Activated CD4-positive, alpha-beta memory T cell treated with anti-CD3 and anti-CD28 coated beads, Interleukin-2, amount 10 ng/mL, durations not matched to agents 7 days and 5 days (primary cell): ENCODE data around the gene CELF2. TPM values are rescaled to one million over a fixed set of nuclear protein-coding genes. Genes with fewer than 3 reads are reported as not detected.

Source experiments
- CTCF ChIA-PET: fragments of 350-600 bp; sonication (Branson Sonifier 250); formaldehyde crosslinking; loops from one replicate; lab custom pipeline; 2021; ENCODE audit warnings: antibody characterized with exemption, inconsistent platforms; lab: Charles Lee
- POLR2A ChIA-PET: fragments of 350-600 bp; sonication (Branson Sonifier 250); formaldehyde crosslinking; loops from one replicate; lab custom pipeline; 2021; ENCODE audit warnings: antibody characterized with exemption; lab: Charles Lee
- DNase-seq: peaks from one replicate; pipeline ENCODE4 v3.0.0-alpha.2; 2020
- H3K27ac Mint-ChIP-seq: one replicate; pipeline ENCODE4 v1.8.0; 2021; ENCODE audit warnings: mild to moderate bottlenecking, mixed read lengths
- H3K27me3 Mint-ChIP-seq: one replicate; pipeline ENCODE4 v1.8.0; 2021; ENCODE audit warnings: mixed read lengths
- H3K36me3 Mint-ChIP-seq: one replicate; pipeline ENCODE4 v1.8.0; 2021; ENCODE audit warnings: low read depth, mixed read lengths
- H3K4me1 Mint-ChIP-seq: one replicate; pipeline ENCODE4 v1.8.0; 2021; ENCODE audit warnings: mixed read lengths
- H3K4me3 Mint-ChIP-seq: one replicate; pipeline ENCODE4 v1.8.0; 2021; ENCODE audit warnings: mild to moderate bottlenecking, mixed read lengths
- H3K9me3 Mint-ChIP-seq: one replicate; pipeline ENCODE4 v1.8.0; 2021; ENCODE audit warnings: mixed read lengths
- total RNA-seq, 2 experiments: library from RNA; stranded (reverse); gene quantifications; one replicate each; pipeline ENCODE4 v1.2.3, GENCODE V29; 2021

The CELF2 gene
- total RNA-seq, 2 experiments from 2014 or later = 209 to 213 TPM

DNA sequence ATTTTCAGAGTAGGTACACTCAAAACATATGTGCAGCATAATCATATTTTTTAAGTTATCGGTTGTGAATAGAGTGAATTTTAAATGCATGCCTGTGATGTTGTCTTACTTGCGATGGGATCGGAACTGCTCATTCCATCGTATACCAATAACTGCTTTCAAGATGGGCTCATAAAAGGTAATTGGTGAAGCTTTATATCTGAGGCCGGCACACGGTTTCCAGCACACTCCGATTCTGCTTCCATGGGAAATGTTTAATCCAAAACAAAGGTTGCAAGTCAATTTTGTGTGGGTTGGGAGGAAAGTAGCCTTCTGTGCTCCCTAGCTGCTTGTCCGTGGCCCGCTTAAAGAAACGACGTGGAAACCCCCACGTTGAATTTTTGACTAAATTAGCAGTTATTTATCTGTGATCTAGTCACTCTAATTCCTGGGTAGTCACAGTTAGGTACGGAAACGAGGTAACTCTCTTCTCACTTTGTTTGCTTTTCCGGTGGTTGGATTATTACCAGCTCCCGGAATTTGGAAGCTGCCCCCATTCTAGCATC, 10.1 kb upstream of the CELF2 start:
- H3K27ac Mint-ChIP-seq = no peak overlapping the region
- POLR2A ChIA-PET = no interaction called here
- H3K27me3 Mint-ChIP-seq = peaks cover 73% of the 10 kb centered on the region
- no peak overlapping the region for H3K4me3 Mint-ChIP-seq
- CTCF ChIA-PET = no interaction called here
- H3K36me3 Mint-ChIP-seq = no peaks in the 10 kb centered on the region
- H3K4me1 Mint-ChIP-seq = peaks cover 12% of the 10 kb centered on the region
- DNase-seq = no peak
- no peaks in the 10 kb centered on the region for H3K9me3 Mint-ChIP-seq

DNA sequence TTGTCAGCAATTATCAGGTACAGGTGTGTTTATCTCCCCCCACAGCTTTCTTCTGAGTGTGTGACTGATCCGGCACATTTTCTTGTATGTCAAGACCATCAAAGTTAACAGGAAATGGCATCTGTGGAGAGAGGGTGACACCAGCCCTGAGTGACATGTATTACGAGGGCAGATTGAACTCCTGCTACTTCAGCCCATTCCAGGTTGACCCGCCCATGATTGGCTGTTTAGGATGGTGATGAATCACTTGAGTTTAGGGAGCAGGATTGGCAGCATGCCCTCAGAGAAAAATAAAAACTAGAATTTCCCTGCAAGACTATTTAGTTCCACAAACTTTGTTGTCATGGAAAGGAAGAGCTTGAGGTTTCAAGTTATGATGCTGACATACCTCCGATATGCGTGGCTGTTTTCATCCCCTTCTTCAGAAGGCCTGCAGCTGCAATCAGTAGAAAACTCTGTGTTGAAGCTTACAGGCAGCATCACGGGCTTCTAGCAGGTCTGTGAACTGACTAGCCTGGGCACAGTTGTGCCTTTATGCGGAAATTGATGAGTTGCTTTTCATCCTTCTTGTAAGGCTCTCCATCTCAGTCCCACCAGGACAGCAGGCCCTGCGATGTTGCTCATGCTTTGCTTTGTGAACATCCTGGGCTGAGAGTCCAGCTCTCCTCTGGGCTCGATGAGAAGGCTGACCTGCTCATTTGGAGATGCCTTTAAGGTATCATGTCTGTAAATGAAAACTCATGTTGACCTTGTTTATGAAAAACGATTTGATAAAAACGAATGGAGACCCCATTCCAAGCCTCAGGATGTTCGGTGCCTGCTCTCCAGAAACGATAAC, 8.0 kb upstream of the CELF2 start:
- POLR2A ChIA-PET = interaction anchor here (0.7 kb wide), 1 partner anchor 8 kb away, joined by 3 read pairs; the partner anchor contains the start of gene CELF2
- no peaks in the 10 kb centered on the region for H3K36me3 Mint-ChIP-seq

DNA sequence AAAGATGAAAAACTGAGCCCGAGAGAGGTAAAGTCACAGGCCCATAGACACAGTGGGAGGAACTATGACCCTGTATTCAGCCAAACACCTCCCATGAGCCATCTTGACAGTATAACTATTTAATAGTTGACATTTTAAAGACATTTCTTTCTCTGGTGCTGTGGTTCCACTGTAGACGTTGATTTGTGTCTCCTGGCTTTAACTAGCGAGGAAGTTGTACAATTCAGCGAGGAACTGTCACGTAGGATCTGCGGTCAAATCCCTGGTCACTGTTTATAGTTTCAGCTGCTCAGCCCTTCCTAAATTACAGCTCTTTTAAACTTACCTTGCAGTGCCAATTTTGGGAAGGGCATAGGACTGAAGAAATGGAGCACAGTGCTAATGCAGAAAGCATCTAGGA, 7.1 kb upstream of the CELF2 start:
- no peak overlapping the region for H3K27ac Mint-ChIP-seq
- no peaks in the 10 kb centered on the region for H3K9me3 Mint-ChIP-seq
- POLR2A ChIA-PET = no interaction called here
- H3K27me3 Mint-ChIP-seq = peaks cover 86% of the 10 kb centered on the region
- no peaks in the 10 kb centered on the region for H3K36me3 Mint-ChIP-seq
- CTCF ChIA-PET = no interaction called here
- peaks cover 12% of the 10 kb centered on the region for H3K4me1 Mint-ChIP-seq
- DNase-seq = no peak
- H3K4me3 Mint-ChIP-seq = no peak overlapping the region

More for the DNA sequence above, 8.0 kb upstream of the CELF2 start:
- CTCF ChIA-PET = interaction anchor here (0.5 kb wide), 1 partner anchor 151 kb away, joined by 4 read pairs; no protein-coding TSS in a partner anchor
- Mint-ChIP-seq H3K4me1 (peaks cover 12% of the 10 kb centered on the region), H3K4me3 (no peak overlapping the region), H3K27ac (no peak overlapping the region), H3K9me3 (no peaks in the 10 kb centered on the region), H3K27me3 (peaks cover 84% of the 10 kb centered on the region)
- no peak for DNase-seq

DNA sequence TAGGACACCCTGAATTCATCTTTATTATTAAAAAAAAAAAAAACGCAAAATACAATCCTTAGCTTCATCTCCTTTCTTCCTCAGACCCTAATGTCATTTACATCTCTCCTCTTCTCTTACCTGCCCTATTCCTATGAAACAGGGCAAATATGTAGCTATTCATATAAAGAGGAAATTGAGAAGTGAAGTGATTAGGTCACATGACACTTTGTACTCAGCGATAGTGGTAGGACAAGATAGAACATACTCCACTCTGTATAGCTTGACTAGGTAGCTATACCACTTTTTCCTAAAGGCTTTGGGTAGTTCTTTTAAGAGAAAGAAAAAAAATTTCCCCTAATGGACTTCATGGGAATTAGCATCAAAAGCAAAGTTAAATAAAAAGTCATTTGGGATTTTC, 6.2 kb upstream of the CELF2 start:
- no peak overlapping the region for H3K4me3 Mint-ChIP-seq
- H3K36me3 Mint-ChIP-seq = no peaks in the 10 kb centered on the region
- ChIA-PET CTCF (interaction anchor here (0.6 kb wide), 1 partner anchor 464 kb away, joined by 3 read pairs; no protein-coding TSS in a partner anchor), POLR2A (no interaction called here)
- H3K9me3 Mint-ChIP-seq = no peaks in the 10 kb centered on the region
- peaks cover 12% of the 10 kb centered on the region for H3K4me1 Mint-ChIP-seq
- no peak for DNase-seq
- no peak overlapping the region for H3K27ac Mint-ChIP-seq
- peaks cover 82% of the 10 kb centered on the region for H3K27me3 Mint-ChIP-seq

DNA sequence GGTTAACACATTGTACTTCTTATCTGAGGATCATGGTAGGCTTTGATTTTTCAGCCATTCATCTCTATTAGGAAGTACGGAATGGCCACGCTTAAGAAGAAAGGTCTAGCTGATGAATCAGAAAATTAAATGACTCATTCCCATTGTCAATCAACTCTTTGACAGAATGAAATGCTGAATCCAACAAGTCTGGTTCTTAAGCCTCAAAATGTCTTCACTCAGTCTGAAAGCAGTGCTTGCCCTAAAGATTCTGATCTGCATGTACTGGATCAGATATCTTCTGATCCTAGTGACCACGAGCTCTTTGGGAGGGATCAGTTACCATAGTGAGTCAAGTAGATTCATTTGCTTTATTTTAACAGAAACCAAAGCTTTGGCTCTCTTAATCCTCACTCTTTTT, 5.7 kb upstream of the CELF2 start:
- CTCF ChIA-PET = no interaction called here
- H3K4me1 Mint-ChIP-seq = peaks cover 12% of the 10 kb centered on the region
- H3K9me3 Mint-ChIP-seq = no peaks in the 10 kb centered on the region
- peaks cover 82% of the 10 kb centered on the region for H3K27me3 Mint-ChIP-seq
- POLR2A ChIA-PET = interaction anchor here (1.1 kb wide), 1 partner anchor 64 kb away, joined by 3 read pairs; no protein-coding TSS in a partner anchor
- H3K36me3 Mint-ChIP-seq = no peaks in the 10 kb centered on the region
- H3K4me3 Mint-ChIP-seq = no peak overlapping the region
- DNase-seq = no peak
- no peak overlapping the region for H3K27ac Mint-ChIP-seq

DNA sequence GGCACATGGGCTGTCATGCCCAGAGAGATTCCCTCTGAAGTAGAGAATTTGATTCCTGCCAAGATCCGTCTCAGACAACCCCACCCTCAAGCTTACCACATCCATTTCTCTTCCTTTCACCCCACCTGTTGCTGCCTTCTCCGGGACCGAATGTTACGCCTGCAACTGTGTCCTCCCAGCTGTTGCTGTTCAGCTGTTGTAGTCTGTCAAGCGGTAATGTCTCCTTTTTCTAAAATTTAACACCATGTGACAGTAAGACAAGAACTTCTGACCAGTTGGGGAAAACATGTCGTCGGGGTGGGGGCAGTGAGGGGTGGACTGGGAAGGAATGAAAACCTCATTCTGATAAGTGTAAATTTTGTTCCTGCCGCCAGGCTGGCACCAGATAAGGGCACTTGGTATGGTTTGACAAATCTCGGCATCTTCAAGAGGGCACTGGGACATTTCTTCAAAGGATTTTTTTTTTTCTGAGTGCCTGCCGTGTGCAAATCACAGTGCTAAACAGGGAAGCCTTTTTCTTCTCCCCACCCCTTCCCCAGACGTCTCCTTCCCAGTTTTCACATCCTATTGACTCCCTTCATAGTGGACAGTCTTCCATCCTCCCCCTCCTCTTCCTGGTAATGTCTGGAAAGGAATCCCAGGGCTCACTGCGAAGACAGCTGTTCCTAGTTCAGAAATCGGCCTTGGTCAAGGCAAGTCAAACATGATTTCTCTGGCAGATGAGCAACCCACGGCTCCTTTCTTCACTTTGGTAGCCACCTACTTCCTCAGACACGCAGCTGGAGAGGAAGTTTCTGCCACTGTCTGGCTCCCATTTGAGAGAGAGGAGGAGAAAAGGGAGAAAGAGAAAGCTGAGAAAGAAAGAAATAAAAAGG, 5.0 kb upstream of the CELF2 start:
- Mint-ChIP-seq H3K9me3 (no peaks in the 10 kb centered on the region), H3K4me3 (no peak overlapping the region), H3K4me1 (peaks cover 17% of the 10 kb centered on the region), H3K27me3 (peaks cover 83% of the 10 kb centered on the region), H3K27ac (no peak overlapping the region), H3K36me3 (no peaks in the 10 kb centered on the region)
- POLR2A ChIA-PET = interaction anchor here (0.9 to 1.1 kb wide), 2 partner anchors 64 to 164 kb away, joined by 3 read pairs; no protein-coding TSS in a partner anchor
- CTCF ChIA-PET = no interaction called here
- no peak for DNase-seq

DNA sequence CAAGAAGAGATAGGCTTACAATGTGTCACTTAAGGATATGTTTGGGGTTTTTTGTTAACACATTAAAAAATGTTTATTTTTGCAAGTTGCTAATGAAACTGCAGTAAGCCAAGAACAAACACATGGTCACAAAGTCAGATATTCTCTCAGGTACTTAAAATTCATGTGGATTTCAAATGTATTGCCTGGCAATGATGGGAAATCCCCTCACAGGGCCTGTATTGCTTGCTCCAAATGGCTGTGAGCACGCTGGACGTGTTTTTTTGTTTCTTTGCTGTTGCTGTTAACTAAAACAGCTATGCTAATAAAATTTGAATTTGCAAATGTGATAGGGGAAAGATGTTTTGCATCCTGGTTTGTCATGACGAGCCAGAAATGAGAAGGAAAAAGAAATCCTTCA, 3.8 kb upstream of the CELF2 start:
- CTCF ChIA-PET = interaction anchor here (0.6 kb wide), 1 partner anchor 540 kb away, joined by 3 read pairs; no protein-coding TSS in a partner anchor
- no peaks in the 10 kb centered on the region for H3K36me3 Mint-ChIP-seq
- H3K27ac Mint-ChIP-seq = no peak overlapping the region
- peaks cover 77% of the 10 kb centered on the region for H3K27me3 Mint-ChIP-seq
- no peaks in the 10 kb centered on the region for H3K9me3 Mint-ChIP-seq
- no peak for DNase-seq
- no peak overlapping the region for H3K4me3 Mint-ChIP-seq
- POLR2A ChIA-PET = interaction anchor here (0.9 kb wide), 1 partner anchor 163 kb away, joined by 3 read pairs; no protein-coding TSS in a partner anchor
- H3K4me1 Mint-ChIP-seq = peaks cover 14% of the 10 kb centered on the region

DNA sequence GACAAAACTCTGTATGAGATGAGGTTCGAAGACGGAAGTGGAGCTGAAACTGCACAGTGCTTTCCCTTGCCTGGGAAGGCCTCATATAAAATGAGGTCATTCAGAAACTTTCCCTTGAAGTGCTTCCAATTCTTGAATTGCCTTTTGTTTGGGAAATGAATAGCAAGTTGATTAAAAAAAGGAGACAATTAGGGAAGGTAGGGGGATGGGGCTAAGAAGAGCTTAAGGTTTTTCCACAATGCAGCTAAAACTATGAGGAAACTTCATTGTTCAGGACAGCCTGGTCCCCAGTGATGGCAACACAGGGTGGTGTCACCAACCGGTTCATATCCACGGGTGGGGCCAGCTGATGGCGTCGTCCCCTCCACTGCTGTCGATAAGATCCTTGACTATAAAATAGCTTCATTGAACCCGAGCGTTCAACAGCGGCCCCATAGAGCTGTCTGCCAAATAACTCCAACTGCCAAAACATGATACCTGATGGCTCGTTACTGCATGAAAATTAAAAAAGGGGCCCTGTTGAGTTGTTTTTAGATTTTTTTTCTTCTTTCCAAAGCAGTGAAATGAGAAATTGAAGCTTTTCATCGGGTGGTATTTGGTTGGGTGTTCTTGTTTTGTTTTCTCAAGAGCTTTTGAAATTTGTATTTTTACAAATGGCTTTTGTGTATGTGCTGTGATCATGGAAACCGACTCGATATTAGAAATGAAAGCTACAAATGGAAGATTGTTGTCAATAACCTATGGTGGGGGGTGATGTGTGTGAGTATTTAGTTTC, 2.8 kb upstream of the CELF2 start:
- no peak for DNase-seq
- peaks cover 79% of the 10 kb centered on the region for H3K27me3 Mint-ChIP-seq
- no peaks in the 10 kb centered on the region for H3K9me3 Mint-ChIP-seq
- no peaks in the 10 kb centered on the region for H3K36me3 Mint-ChIP-seq
- POLR2A ChIA-PET = interaction anchor here (2.3 kb wide), 1 partner anchor 164 kb away, joined by 7 read pairs; no protein-coding TSS in a partner anchor
- CTCF ChIA-PET = interaction anchor here (0.8 kb wide), 1 partner anchor 151 kb away, joined by 3 read pairs; no protein-coding TSS in a partner anchor
- H3K4me3 Mint-ChIP-seq = no peak overlapping the region
- no peak overlapping the region for H3K27ac Mint-ChIP-seq
- peaks cover 15% of the 10 kb centered on the region for H3K4me1 Mint-ChIP-seq

DNA sequence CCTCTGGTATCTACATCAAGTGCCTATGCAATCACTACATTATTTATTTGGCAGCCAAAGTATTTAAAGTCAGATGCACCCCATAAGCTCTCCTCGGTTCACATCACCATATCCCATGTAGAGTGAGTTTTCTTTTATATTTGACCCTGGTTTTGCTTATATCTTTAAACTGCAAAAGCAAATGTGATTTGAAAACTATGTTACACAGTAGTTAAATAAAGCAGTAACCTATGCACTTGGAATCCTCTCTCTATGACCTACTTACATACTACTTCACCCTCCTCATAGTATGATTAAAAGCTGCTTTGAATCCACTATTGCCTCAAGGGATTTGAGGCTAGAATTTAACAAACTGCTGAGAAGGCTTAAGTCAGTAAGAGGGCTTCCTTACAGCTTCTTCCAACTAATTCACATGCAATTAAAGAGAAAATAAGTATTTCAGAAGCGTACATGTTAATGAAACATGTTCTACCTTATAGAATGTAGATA, 2.2 kb upstream of the CELF2 start:
- Mint-ChIP-seq H3K4me3 (no peak overlapping the region), H3K9me3 (no peaks in the 10 kb centered on the region), H3K4me1 (peaks cover 15% of the 10 kb centered on the region), H3K27me3 (peaks cover 81% of the 10 kb centered on the region), H3K27ac (no peak overlapping the region), H3K36me3 (no peaks in the 10 kb centered on the region)
- DNase-seq = no peak
- POLR2A ChIA-PET = interaction anchor here (2.3 kb wide), 1 partner anchor 164 kb away, joined by 7 read pairs; no protein-coding TSS in a partner anchor
- CTCF ChIA-PET = interaction anchor here (0.8 kb wide), 1 partner anchor 150 kb away, joined by 3 read pairs; no protein-coding TSS in a partner anchor

DNA sequence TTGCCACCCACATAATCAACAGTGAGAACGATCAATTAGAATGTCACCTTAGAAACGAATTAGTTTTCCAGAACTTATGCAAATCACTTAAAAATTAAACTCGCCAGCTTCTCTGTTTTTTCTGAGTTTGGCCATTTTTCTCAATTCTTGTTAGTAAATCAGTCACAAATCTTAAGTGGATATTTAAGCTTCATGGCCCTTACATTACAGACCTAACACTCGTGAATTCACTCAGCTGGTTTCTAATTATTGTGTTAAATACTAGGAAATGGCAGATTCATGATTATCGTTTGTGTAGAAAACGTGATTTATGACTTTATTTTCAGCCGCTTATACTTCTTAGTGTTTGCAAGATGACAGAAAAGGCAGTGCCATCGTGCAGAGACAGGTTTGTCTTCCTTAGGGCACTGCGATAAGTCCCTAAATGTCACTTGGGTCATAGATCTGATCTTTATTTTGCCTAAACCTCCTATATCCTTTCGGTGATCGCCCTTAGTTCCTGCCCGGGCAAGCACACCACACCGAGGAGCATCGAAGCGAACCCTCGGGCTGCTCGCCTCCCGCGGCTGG, 587 bp upstream of the CELF2 start:
- ChIA-PET CTCF (no interaction called here), POLR2A (interaction anchor here (0.7 to 2.3 kb wide), 7 partner anchors 7 to 162 kb away, joined by 3 to 7 read pairs (median 4); no protein-coding TSS in a partner anchor)

DNA sequence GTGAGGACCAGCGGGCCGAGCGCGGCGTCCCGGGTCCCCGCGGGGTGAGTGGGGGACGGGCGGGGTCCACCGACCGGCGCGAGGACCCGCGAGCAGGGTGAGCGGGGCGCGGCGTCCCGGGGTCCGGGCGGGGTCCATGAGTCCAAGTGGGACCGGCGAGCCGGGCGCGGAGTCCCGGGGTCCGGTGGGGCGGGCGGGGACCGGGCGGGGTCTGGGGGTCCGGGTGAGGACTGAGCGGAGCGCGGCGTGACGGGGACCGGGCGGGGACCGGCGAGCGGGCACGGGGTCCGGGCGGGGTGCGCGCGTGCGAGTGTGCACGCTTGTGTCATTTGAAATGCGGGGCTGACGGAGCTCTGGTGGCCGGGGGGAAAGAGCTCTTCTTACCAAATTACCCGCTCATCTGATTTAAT, 765 bp downstream of the CELF2 start:
- H3K27ac Mint-ChIP-seq = no peak overlapping the region
- CTCF ChIA-PET = interaction anchor here (1.4 kb wide), 1 partner anchor 12 kb away, joined by 4 read pairs; no protein-coding TSS in a partner anchor
- H3K4me1 Mint-ChIP-seq = peaks cover 19% of the 10 kb centered on the region
- DNase-seq = no peak
- H3K27me3 Mint-ChIP-seq = peaks cover 81% of the 10 kb centered on the region
- no peaks in the 10 kb centered on the region for H3K36me3 Mint-ChIP-seq
- H3K4me3 Mint-ChIP-seq = peak overlapping the region; percentile 64
- POLR2A ChIA-PET = interaction anchor here (1.5 to 1.8 kb wide), 3 partner anchors 128 to 159 kb away, joined by 3 to 4 read pairs (median 4); no protein-coding TSS in a partner anchor
- no peaks in the 10 kb centered on the region for H3K9me3 Mint-ChIP-seq

More for the DNA sequence above, 587 bp upstream of the CELF2 start:
- Mint-ChIP-seq H3K36me3 (no peaks in the 10 kb centered on the region), H3K27me3 (peaks cover 80% of the 10 kb centered on the region), H3K4me3 (peak overlapping the region; percentile 58), H3K4me1 (peaks cover 15% of the 10 kb centered on the region), H3K27ac (no peak overlapping the region), H3K9me3 (no peaks in the 10 kb centered on the region)
- no peak for DNase-seq
